H1 (cell line): ENCODE results near the gene SUMF1.

Source experiments
- CHD2 ChIP-seq: IDR thresholded peaks from 2 replicates; pipeline ENCODE4 v1.6.1; 2012; ENCODE audit warnings: low read length, improper control_type of control experiment
- CHD7 ChIP-seq: fragments of 300-600 bp; sonication (generic); IDR thresholded peaks from 2 replicates; pipeline ENCODE4 v1.7.1; 2012; ENCODE audit warnings: low read length, moderate library complexity, mild to moderate bottlenecking, inconsistent platforms; ENCODE audit not compliant: insufficient replicate concordance
- CREB1 ChIP-seq: IDR thresholded peaks from 2 replicates; pipeline ENCODE4 v1.6.1; 2012; ENCODE audit warnings: inconsistent platforms
- CTCF ChIP-seq, 3 experiments: IDR thresholded peaks; 1 replicate in 2 of 3; 2 replicates in 1 of 3; pipeline versions ENCODE4 v1.5.1 to v1.6.1; 2011; ENCODE audit warnings: low read length in 3 of 3, mild to moderate bottlenecking in 3 of 3, inconsistent platforms in 2 of 3, low read depth in 1 of 3, moderate library complexity in 1 of 3; ENCODE audit not compliant: insufficient read depth in 1 of 3; ENCODE audit errors: control extremely low read depth in 1 of 3
- EP300 ChIP-seq, 2 experiments: IDR thresholded peaks; 1 replicate in 1 of 2; 2 replicates in 1 of 2; pipeline ENCODE4 v1.6.1; 2011 to 2012; ENCODE audit warnings: low read depth in 2 of 2, low read length in 2 of 2, mild to moderate bottlenecking in 2 of 2, borderline replicate concordance in 1 of 2, inconsistent platforms in 1 of 2, moderate library complexity in 1 of 2
- POLR2AphosphoS5 ChIP-seq: IDR thresholded peaks from 2 replicates; pipeline ENCODE4 v1.6.1; 2011; ENCODE audit warnings: low read depth, low read length
- SIN3A ChIP-seq, 2 experiments: IDR thresholded peaks in 1 of 2; conservative IDR thresholded peaks in 1 of 2; 2 replicates each; pipeline ENCODE4 v1.6.1; 2011 to 2012; ENCODE audit warnings: low read length in 2 of 2, improper control_type of control experiment in 1 of 2, low read depth in 1 of 2, mild to moderate bottlenecking in 1 of 2
- SRF ChIP-seq: IDR thresholded peaks from 2 replicates; pipeline ENCODE4 v1.6.1; 2011; ENCODE audit warnings: mild to moderate bottlenecking, low read depth, low read length, moderate library complexity
- TAF1 ChIP-seq: IDR thresholded peaks from 2 replicates; pipeline ENCODE4 v1.6.1; 2011; ENCODE audit warnings: mild to moderate bottlenecking, low read depth, low read length
- YY1 ChIP-seq: IDR thresholded peaks from 2 replicates; pipeline ENCODE4 v1.6.1; 2011; ENCODE audit warnings: low read depth, mild to moderate bottlenecking, low read length
- ZNF274 ChIP-seq: IDR thresholded peaks from 2 replicates; pipeline ENCODE4 v1.7.0; 2012; ENCODE audit warnings: low read length, borderline replicate concordance; ENCODE audit errors: extremely low read depth

- no peak for TF ChIP-seq CTCF (IDR thresholded peaks at IDR 0.05; ENCODE audit: control extremely low read depth in 1 of 3, insufficient read depth in 1 of 3, low read depth in 1 of 3, low read length in 3 of 3)
- no peak for TF ChIP-seq EP300 (IDR thresholded peaks at IDR 0.05; ENCODE audit: borderline replicate concordance in 1 of 2, low read depth in 2 of 2, low read length in 2 of 2)
- no peak for TF ChIP-seq CREB1
- TF ChIP-seq CHD7: no peak
- TF ChIP-seq SIN3A (conservative IDR thresholded peaks at IDR 0.05 in 1 of 2, IDR thresholded peaks at IDR 0.05 in 1 of 2; ENCODE audit: low read depth in 1 of 2, low read length in 2 of 2): no peak
- TF ChIP-seq YY1: no peak
- TF ChIP-seq POLR2AphosphoS5: no peak
- TF ChIP-seq TAF1: no peak
- TF ChIP-seq CHD2: no peak
- no peak for TF ChIP-seq SRF
- TF ChIP-seq ZNF274: no peak
Observed at GRCh38 chr3:4376499-4376898, 90.6 kb downstream of the SUMF1 start.
